Ishikawa (cell line): ENCODE data around the gene KIF26B.

Experiments used
- TAF1 ChIP-seq: IDR thresholded peaks from 2 replicates; pipeline ENCODE4 v1.6.1; 2012; ENCODE audit warnings: low read depth, mild to moderate bottlenecking
- TCF12 ChIP-seq: IDR thresholded peaks from 2 replicates; pipeline ENCODE4 v1.6.1; 2012; ENCODE audit warnings: low read depth
- YY1 ChIP-seq: IDR thresholded peaks from 2 replicates; pipeline ENCODE4 v1.6.1; 2012; ENCODE audit warnings: low read depth

DNA sequence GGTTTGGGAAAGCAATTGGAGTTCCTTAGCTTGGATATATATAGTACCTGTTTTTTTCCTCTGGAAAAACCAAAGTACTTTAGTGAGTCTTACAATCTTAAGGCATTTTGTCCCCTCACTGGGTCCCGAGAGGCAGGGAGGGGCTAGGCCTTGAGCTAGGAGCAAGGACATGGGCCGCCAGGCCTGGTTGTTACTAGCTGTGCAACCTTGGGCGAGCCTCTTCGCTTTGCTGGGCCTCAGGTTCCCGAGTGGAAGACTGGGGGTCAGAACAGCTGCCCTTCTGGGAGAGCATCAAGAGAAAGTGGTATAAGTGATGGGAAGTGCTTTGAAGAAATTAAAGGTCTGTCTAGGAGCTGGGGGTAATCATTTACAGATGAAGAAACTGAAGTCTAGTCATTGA lies 553.2 kb downstream of the KIF26B start:
- TF ChIP-seq TAF1 (no peak), TCF12 (no peak), YY1 (no peak)
